Parathyroid adenoma (tissue), 2 donors: ENCODE measurements around the gene PTGES.

Experiments
- H2AFZ ChIP-seq: fragments of 300-600 bp; sonication (generic); one replicate; pipeline ENCODE4 v1.7.0; 2017; ENCODE audit warnings: antibody characterized with exemption, mild to moderate bottlenecking
- H3K27ac ChIP-seq: fragments of 300-600 bp; sonication (generic); one replicate; pipeline ENCODE4 v1.7.0; 2017
- H3K27me3 ChIP-seq: fragments of 300-600 bp; sonication (generic); one replicate; pipeline ENCODE4 v1.7.0; 2017; ENCODE audit warnings: low read length; ENCODE audit not compliant: control insufficient read depth, insufficient read depth
- H3K36me3 ChIP-seq: fragments of 300-600 bp; sonication (generic); one replicate; pipeline ENCODE4 v1.7.0; 2017; ENCODE audit warnings: low read length; ENCODE audit not compliant: control insufficient read depth, insufficient read depth
- H3K4me1 ChIP-seq: fragments of 300-600 bp; sonication (generic); one replicate; pipeline ENCODE4 v1.7.0; 2017; ENCODE audit warnings: control low read depth
- H3K4me2 ChIP-seq: fragments of 300-600 bp; sonication (generic); one replicate; pipeline ENCODE4 v1.7.0; 2017; ENCODE audit warnings: low read length
- H3K4me3 ChIP-seq: fragments of 300-600 bp; sonication (generic); one replicate; pipeline ENCODE4 v1.7.0; 2017; ENCODE audit warnings: low read depth, low read length
- H3K79me2 ChIP-seq: fragments of 300-600 bp; sonication (generic); one replicate; pipeline ENCODE4 v1.7.0; 2017; ENCODE audit warnings: control low read depth
- H3K9ac ChIP-seq: fragments of 300-600 bp; sonication (generic); one replicate; pipeline ENCODE4 v1.7.0; 2017; ENCODE audit warnings: mild to moderate bottlenecking
- H3K9me3 ChIP-seq: fragments of 300-600 bp; sonication (generic); one replicate; pipeline ENCODE4 v1.7.0; 2017; ENCODE audit warnings: low read length; ENCODE audit not compliant: control insufficient read depth
- TF ChIP-seq, protein P1 (sequence below): fragments of 300-600 bp; sonication (generic); IDR thresholded peaks from one replicate; pipeline ENCODE4 v1.7.0; 2017; ENCODE audit warnings: antibody characterized with exemption, mild to moderate bottlenecking
- donor health status: primary hyperparathyroidism.

The PTGES gene

DNA sequence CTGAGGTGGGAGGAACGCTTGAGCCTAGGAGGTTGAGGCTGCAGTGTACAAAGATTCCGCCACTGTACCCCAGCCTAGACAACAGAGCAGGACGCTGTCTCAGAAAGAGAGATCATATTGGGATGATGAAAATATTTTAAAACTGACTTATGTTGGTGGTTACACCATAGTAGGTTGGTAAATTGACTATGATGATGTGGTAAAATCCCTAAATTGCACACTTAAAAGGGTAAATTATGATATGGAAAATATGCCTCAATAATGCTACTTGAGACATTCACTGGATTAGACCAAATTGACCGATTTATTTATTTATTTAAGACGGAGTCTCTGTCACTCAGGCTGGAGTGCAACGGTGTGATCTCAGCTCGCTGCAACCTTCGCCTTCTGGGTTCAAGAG is 28.3 kb upstream of the PTGES start:
- TF ChIP-seq, protein P1, sequence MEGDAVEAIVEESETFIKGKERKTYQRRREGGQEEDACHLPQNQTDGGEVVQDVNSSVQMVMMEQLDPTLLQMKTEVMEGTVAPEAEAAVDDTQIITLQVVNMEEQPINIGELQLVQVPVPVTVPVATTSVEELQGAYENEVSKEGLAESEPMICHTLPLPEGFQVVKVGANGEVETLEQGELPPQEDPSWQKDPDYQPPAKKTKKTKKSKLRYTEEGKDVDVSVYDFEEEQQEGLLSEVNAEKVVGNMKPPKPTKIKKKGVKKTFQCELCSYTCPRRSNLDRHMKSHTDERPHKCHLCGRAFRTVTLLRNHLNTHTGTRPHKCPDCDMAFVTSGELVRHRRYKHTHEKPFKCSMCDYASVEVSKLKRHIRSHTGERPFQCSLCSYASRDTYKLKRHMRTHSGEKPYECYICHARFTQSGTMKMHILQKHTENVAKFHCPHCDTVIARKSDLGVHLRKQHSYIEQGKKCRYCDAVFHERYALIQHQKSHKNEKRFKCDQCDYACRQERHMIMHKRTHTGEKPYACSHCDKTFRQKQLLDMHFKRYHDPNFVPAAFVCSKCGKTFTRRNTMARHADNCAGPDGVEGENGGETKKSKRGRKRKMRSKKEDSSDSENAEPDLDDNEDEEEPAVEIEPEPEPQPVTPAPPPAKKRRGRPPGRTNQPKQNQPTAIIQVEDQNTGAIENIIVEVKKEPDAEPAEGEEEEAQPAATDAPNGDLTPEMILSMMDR, result no peak
- Histone ChIP-seq H3K27me3 (no peaks in the 10 kb centered on the region), H3K79me2 (no peaks in the 10 kb centered on the region), H3K9ac (no peak overlapping the region), H3K36me3 (no peaks in the 10 kb centered on the region), H3K27ac (no peak overlapping the region), H3K4me3 (no peak overlapping the region), H3K4me2 (no peak overlapping the region), H2AFZ (no peak overlapping the region), H3K9me3 (no peaks in the 10 kb centered on the region), H3K4me1 (no peaks in the 10 kb centered on the region)

DNA sequence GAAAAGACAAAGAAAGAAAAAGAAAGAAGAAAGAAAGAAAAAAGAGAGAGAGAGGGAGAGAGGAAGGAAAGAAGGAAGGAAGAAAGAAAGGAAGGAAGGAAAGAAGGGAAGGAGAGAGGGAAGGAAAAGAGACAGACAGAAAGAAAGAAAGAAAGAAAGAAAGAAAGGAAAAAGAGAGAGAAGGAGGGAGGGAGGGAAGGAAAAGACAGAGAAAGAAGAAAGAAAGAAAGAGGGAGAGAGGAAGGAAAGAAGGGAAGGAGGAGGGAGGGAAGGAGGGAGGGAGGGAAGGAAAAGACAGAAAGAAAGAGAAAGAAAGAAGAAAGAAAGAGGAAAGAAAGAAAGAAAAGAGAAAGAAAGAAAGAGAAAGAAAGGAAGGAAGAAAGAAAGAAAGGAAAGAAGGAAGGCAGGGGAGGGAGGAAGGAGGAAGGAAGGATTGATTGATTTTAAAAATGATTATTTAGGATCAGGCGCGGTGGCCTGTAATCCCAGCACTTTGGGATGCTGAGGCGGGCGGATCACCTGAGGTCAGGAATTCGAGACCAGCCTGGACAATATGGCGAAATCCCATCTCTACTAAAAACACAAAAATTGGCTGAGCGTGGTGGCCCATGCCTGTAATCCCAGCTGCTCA is 26.8 kb upstream of the PTGES start:
- Histone ChIP-seq H3K9me3 (no peaks in the 10 kb centered on the region), H2AFZ (no peak overlapping the region), H3K4me2 (no peak overlapping the region), H3K4me1 (no peaks in the 10 kb centered on the region), H3K79me2 (no peaks in the 10 kb centered on the region), H3K4me3 (no peak overlapping the region), H3K27ac (no peak overlapping the region), H3K9ac (no peak overlapping the region), H3K36me3 (no peaks in the 10 kb centered on the region), H3K27me3 (no peaks in the 10 kb centered on the region)
- TF ChIP-seq, protein P1, result no peak

DNA sequence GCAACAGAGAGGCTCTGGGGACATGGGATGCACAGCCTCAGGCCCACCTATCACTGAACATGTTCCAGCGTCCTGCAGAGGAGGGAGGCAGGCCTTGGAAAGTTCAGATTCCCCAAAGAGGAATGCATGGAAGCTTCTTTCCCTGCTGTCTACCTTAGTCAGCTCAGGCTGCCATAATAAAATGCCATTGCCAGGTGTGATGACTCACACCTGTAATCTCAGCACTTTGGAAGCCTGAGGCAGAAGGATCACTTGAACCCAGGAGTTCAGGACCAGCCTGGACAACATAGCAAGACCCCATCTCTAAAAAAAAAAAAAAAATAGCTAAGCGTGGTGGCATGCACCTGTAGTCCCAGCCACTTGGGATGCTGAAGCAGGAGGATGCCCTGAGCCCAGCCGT is 25.6 kb upstream of the PTGES start:
- Histone ChIP-seq H3K4me1 (no peaks in the 10 kb centered on the region), H3K9me3 (no peaks in the 10 kb centered on the region), H3K79me2 (no peaks in the 10 kb centered on the region), H3K4me3 (no peak overlapping the region), H3K4me2 (no peak overlapping the region), H3K9ac (no peak overlapping the region), H3K27me3 (no peaks in the 10 kb centered on the region), H3K36me3 (no peaks in the 10 kb centered on the region), H2AFZ (no peak overlapping the region), H3K27ac (no peak overlapping the region)
- TF ChIP-seq, protein P1, result no peak

DNA sequence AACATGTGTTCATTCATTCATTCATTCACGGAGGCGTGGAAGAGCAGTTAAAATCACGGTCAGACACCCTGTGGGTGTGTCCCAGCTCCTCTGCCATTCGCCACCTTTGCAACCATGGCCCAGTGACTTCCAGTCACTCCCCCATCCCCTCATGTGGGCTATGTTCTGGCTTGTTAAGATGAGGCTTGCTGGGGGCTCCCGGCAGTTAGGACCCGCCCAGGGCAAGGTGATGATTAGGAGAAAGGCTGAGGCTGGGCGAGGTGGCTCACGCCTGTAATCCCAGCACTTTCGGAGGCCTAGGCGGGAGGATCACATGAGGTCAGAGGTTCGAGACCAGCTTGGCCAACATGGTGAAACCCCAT is 24.9 kb upstream of the PTGES start:
- H3K36me3 ChIP-seq, result no peaks in the 10 kb centered on the region
- TF ChIP-seq, protein P1, result no peak
- no peaks in the 10 kb centered on the region for H3K9me3 ChIP-seq
- no peak overlapping the region for H3K4me2 ChIP-seq
- H3K27me3 ChIP-seq, result no peaks in the 10 kb centered on the region
- no peak overlapping the region for H3K27ac ChIP-seq
- no peaks in the 10 kb centered on the region for H3K79me2 ChIP-seq
- H3K4me1 ChIP-seq, result no peaks in the 10 kb centered on the region
- no peak overlapping the region for H3K9ac ChIP-seq
- no peak overlapping the region for H2AFZ ChIP-seq
- H3K4me3 ChIP-seq, result no peak overlapping the region
